HG02610 (cell line): ENCODE data around the gene GIMAP6.
"Not testable (repeated sequence)": the region's sequence is repeated elsewhere in the genome, so short reads cannot be mapped to it uniquely, and the experiment has no call there.

Source experiments
- ATAC-seq: cut with Tn5 transposase; IDR thresholded peaks from one replicate; pipeline ENCODE4 v1.9.1; 2021; ENCODE audit warnings: mild to moderate bottlenecking, moderate library complexity; ENCODE audit not compliant: unreplicated experiment

Gene GIMAP6

GRCh38 chr7:150631866-150632864, at the start of gene GIMAP6:
Gene GIMAP6 (minus strand): TSS chr7:150632385. CDS start chr7:150630142, 2,243 bp downstream.
- peak; percentile 82 for ATAC-seq

- not testable (repeated sequence) for ATAC-seq
Measured at GRCh38 chr7:150680364-150680763, 48.2 kb upstream of the GIMAP6 start.

- not testable (repeated sequence) for ATAC-seq
Measured at GRCh38 chr7:150678601-150679000, 46.4 kb upstream of the GIMAP6 start.

GRCh38 chr7:150676854-150677253, 44.7 kb upstream of the GIMAP6 start:
- ATAC-seq: not testable (repeated sequence)

- not testable (repeated sequence) for ATAC-seq
Measured at GRCh38 chr7:150676276-150676675, 44.1 kb upstream of the GIMAP6 start.

GRCh38 chr7:150675714-150676113, 43.5 kb upstream of the GIMAP6 start:
- no peak for ATAC-seq

GRCh38 chr7:150671798-150672585, 39.8 kb upstream of the GIMAP6 start:
- not testable (repeated sequence) for ATAC-seq

GRCh38 chr7:150668977-150669376, 36.8 kb upstream of the GIMAP6 start:
- no peak for ATAC-seq

GRCh38 chr7:150668472-150668911, 36.3 kb upstream of the GIMAP6 start:
- peak; percentile 82 for ATAC-seq

GRCh38 chr7:150666412-150666811, 34.2 kb upstream of the GIMAP6 start:
- ATAC-seq: no peak

- ATAC-seq: no peak
Measured at GRCh38 chr7:150665896-150666295, 33.7 kb upstream of the GIMAP6 start.

GRCh38 chr7:150665089-150665748, 33.0 kb upstream of the GIMAP6 start:
- no peak for ATAC-seq

GRCh38 chr7:150663802-150664494, 31.8 kb upstream of the GIMAP6 start:
- no peak for ATAC-seq

- ATAC-seq: not testable (repeated sequence)
Measured at GRCh38 chr7:150662821-150663220, 30.6 kb upstream of the GIMAP6 start.

GRCh38 chr7:150660939-150661613, 28.9 kb upstream of the GIMAP6 start:
- ATAC-seq: no peak

- no peak for ATAC-seq
Measured at GRCh38 chr7:150657526-150657925, 25.3 kb upstream of the GIMAP6 start.

- ATAC-seq: no peak
Measured at GRCh38 chr7:150656047-150656446, 23.9 kb upstream of the GIMAP6 start.

GRCh38 chr7:150654692-150655091, 22.5 kb upstream of the GIMAP6 start:
- ATAC-seq: no peak

- no peak for ATAC-seq
Measured at GRCh38 chr7:150649080-150649385, 16.8 kb upstream of the GIMAP6 start.
